ENCODE data around the gene ERLIN1.
"Not testable (repeated sequence)": the region's sequence is repeated elsewhere in the genome, so short reads cannot be mapped to it uniquely, and the experiment has no call there.

The ERLIN1 gene

GRCh38 chr10:100133801-100134200 lies 52.0 kb downstream of the ERLIN1 start:
- DNase-seq (ENCODE audit: low read depth), result no peak

- DNase-seq (ENCODE audit: low read depth), result no peak
Measured at GRCh38 chr10:100132427-100132826, 53.4 kb downstream of the ERLIN1 start.

GRCh38 chr10:100131571-100131970 lies 54.3 kb downstream of the ERLIN1 start:
- no peak for DNase-seq (ENCODE audit: low read depth)

- no peak for DNase-seq (ENCODE audit: low read depth)
Measured at GRCh38 chr10:100130831-100131230, 55.0 kb downstream of the ERLIN1 start.

- no peak for DNase-seq (ENCODE audit: low read depth)
Measured at GRCh38 chr10:100129424-100129823, 56.4 kb downstream of the ERLIN1 start.

GRCh38 chr10:100128951-100129350 lies 56.9 kb downstream of the ERLIN1 start:
- DNase-seq (ENCODE audit: low read depth), result no peak

- DNase-seq (ENCODE audit: low read depth), result not testable (repeated sequence)
Measured at GRCh38 chr10:100125335-100125734, 60.5 kb downstream of the ERLIN1 start.

GRCh38 chr10:100124097-100124496 lies 61.7 kb downstream of the ERLIN1 start:
- no peak for DNase-seq (ENCODE audit: low read depth)

- DNase-seq (ENCODE audit: low read depth), result no peak
Measured at GRCh38 chr10:100122780-100123179, 63.0 kb downstream of the ERLIN1 start.

GRCh38 chr10:100120550-100120949 lies 65.3 kb downstream of the ERLIN1 start:
- no peak for DNase-seq (ENCODE audit: low read depth)

GRCh38 chr10:100119726-100120125 lies 66.1 kb downstream of the ERLIN1 start:
- DNase-seq (ENCODE audit: low read depth), result no peak

- peak; percentile 3 for DNase-seq (ENCODE audit: low read depth)
Measured at GRCh38 chr10:100114976-100115770, 70.7 kb downstream of the ERLIN1 start.

GRCh38 chr10:100114460-100114859 lies 71.4 kb downstream of the ERLIN1 start:
- DNase-seq (ENCODE audit: low read depth), result no peak

- DNase-seq (ENCODE audit: low read depth), result no peak
Measured at GRCh38 chr10:100109670-100110069, 76.2 kb downstream of the ERLIN1 start.

GRCh38 chr10:100106865-100107264 lies 79.0 kb downstream of the ERLIN1 start:
- no peak for DNase-seq (ENCODE audit: low read depth)

- no peak for DNase-seq (ENCODE audit: low read depth)
Measured at GRCh38 chr10:100104300-100104699, 81.5 kb downstream of the ERLIN1 start.

GRCh38 chr10:100103581-100103980 lies 82.2 kb downstream of the ERLIN1 start:
- DNase-seq (ENCODE audit: low read depth), result peak; percentile 38

- peak; percentile 21 for DNase-seq (ENCODE audit: low read depth)
Measured at GRCh38 chr10:100101192-100102076, 84.4 kb downstream of the ERLIN1 start.

GRCh38 chr10:100100651-100101184 lies 85.1 kb downstream of the ERLIN1 start:
- DNase-seq (ENCODE audit: low read depth), result peak; percentile 33
